Measurements from ENCODE around the gene ALDH1L2. TPM values are rescaled to one million over a fixed set of nuclear protein-coding genes. Genes with fewer than 3 reads are reported as not detected.

ALDH1L2 gene
- polyA plus RNA-seq, 1 donor from 2014 or later, result 0.35 TPM

DNA sequence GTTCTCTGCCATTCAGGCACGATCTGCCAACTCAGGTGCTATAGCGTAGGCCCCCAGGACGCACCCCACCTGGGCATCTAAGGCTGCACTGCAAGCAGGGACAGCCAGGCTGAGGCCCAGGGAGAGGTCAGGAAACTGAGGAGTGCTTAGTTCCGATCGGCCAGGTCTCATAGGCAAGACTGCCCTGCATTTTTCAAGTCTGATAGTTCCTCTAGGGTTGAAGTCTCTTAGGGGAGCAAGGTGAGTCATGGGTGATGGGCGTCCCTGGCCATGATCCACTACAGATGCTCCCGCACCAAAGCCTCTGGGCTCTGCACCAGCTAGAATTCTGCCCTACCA is 84.9 kb downstream of the ALDH1L2 start:
- Histone ChIP-seq H3K9me2 (ENCODE audit: insufficient read depth, low read length) (no peaks in the 10 kb centered on the region), H3K4me2 (ENCODE audit: low read length) (no peak overlapping the region), H3F3A (ENCODE audit: insufficient read depth, low read length, poor library complexity, severe bottlenecking) (no peaks in the 10 kb centered on the region), H3K27ac (ENCODE audit: low read length) (no peak overlapping the region), H3K27me3 (ENCODE audit: insufficient read depth, low read depth, low read length) (no peaks in the 10 kb centered on the region), H4K20me1 (ENCODE audit: insufficient read depth) (no peaks in the 10 kb centered on the region), H3K9ac (ENCODE audit: low read length) (no peak overlapping the region), H3K4me3 (ENCODE audit: low read length) (no peak overlapping the region), H3K36me3 (ENCODE audit: insufficient read depth, low read length) (peaks cover 8% of the 10 kb centered on the region), H3K9me3 (ENCODE audit: low read length) (no peaks in the 10 kb centered on the region), H2AFZ (ENCODE audit: low read depth, low read length) (no peak overlapping the region), H3K79me2 (replicated peaks; ENCODE audit: insufficient read depth, low read length) (no peaks in the 10 kb centered on the region)
- TF ChIP-seq EZH2 (IDR thresholded peaks at IDR 0.05; ENCODE audit: borderline replicate concordance, insufficient read depth, low read length, poor library complexity, severe bottlenecking) (no peak), EP300 (conservative IDR thresholded peaks at IDR 0.05; ENCODE audit: poor library complexity, severe bottlenecking) (no peak), MXI1 (conservative IDR thresholded peaks at IDR 0.05; ENCODE audit: poor library complexity, severe bottlenecking) (no peak), POLR2AphosphoS5 (IDR thresholded peaks at IDR 0.05) (no peak), RAD21 (conservative IDR thresholded peaks at IDR 0.05) (no peak), SMC3 (conservative IDR thresholded peaks at IDR 0.05; ENCODE audit: poor library complexity) (no peak), TAF1 (IDR thresholded peaks at IDR 0.05; ENCODE audit: low read depth) (no peak)
- TF ChIP-seq, protein P1, sequence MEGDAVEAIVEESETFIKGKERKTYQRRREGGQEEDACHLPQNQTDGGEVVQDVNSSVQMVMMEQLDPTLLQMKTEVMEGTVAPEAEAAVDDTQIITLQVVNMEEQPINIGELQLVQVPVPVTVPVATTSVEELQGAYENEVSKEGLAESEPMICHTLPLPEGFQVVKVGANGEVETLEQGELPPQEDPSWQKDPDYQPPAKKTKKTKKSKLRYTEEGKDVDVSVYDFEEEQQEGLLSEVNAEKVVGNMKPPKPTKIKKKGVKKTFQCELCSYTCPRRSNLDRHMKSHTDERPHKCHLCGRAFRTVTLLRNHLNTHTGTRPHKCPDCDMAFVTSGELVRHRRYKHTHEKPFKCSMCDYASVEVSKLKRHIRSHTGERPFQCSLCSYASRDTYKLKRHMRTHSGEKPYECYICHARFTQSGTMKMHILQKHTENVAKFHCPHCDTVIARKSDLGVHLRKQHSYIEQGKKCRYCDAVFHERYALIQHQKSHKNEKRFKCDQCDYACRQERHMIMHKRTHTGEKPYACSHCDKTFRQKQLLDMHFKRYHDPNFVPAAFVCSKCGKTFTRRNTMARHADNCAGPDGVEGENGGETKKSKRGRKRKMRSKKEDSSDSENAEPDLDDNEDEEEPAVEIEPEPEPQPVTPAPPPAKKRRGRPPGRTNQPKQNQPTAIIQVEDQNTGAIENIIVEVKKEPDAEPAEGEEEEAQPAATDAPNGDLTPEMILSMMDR (IDR thresholded peaks at IDR 0.05; ENCODE audit: poor library complexity, severe bottlenecking), result no peak
- TF ChIP-seq, protein P2, sequence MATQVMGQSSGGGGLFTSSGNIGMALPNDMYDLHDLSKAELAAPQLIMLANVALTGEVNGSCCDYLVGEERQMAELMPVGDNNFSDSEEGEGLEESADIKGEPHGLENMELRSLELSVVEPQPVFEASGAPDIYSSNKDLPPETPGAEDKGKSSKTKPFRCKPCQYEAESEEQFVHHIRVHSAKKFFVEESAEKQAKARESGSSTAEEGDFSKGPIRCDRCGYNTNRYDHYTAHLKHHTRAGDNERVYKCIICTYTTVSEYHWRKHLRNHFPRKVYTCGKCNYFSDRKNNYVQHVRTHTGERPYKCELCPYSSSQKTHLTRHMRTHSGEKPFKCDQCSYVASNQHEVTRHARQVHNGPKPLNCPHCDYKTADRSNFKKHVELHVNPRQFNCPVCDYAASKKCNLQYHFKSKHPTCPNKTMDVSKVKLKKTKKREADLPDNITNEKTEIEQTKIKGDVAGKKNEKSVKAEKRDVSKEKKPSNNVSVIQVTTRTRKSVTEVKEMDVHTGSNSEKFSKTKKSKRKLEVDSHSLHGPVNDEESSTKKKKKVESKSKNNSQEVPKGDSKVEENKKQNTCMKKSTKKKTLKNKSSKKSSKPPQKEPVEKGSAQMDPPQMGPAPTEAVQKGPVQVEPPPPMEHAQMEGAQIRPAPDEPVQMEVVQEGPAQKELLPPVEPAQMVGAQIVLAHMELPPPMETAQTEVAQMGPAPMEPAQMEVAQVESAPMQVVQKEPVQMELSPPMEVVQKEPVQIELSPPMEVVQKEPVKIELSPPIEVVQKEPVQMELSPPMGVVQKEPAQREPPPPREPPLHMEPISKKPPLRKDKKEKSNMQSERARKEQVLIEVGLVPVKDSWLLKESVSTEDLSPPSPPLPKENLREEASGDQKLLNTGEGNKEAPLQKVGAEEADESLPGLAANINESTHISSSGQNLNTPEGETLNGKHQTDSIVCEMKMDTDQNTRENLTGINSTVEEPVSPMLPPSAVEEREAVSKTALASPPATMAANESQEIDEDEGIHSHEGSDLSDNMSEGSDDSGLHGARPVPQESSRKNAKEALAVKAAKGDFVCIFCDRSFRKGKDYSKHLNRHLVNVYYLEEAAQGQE (IDR thresholded peaks at IDR 0.05; ENCODE audit: borderline replicate concordance), result no peak

DNA sequence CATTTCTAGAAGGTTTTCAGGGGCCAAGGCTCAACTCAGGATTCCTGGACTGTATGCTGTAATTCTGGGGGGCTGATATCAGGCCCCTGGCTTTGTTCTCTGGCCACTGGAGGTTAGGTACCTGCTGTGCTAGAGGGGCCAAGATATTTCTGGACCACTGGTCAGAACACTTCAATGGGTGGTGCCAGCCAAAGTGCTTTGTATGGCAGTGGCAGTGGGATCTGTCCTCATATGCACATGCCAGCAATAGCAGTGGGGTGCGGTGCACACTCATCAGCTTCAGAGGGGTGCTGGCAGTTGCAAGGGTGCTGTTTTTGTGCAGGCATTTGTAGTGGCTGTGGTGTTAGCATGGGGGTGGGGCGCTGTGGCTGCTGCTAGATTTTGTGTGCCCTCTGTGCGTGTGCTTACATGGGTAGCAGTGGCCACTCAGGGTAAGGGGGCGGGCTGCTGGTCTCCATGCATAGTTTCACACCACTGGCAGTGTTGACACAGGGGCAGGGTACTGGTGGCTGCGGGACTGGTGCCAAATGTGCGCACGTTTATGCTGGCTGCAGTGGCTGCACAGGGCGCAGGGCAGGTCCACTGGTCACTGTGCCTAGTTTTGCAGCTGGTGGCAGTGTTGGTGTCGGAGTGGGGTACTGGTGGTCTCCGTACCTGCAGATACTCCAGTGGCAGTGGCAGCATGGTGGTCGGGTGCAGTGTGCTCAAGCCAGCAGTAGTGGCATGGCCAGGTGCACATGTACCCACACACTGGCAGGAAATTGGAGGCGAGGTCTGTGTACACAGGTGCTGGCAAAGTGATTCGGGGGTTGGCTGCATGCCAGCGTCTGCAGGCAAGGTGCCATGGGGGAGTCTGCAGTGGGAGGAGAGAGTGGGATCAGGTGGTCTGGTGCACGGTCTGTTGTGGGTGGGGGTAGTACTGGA is 85.6 kb downstream of the ALDH1L2 start:
- Histone ChIP-seq H3K9me3 (ENCODE audit: low read length) (no peaks in the 10 kb centered on the region), H3K4me3 (ENCODE audit: low read length) (no peak overlapping the region), H3K9me2 (ENCODE audit: insufficient read depth, low read length) (no peaks in the 10 kb centered on the region), H3K9ac (ENCODE audit: low read length) (no peak overlapping the region), H3F3A (ENCODE audit: insufficient read depth, low read length, poor library complexity, severe bottlenecking) (no peaks in the 10 kb centered on the region), H3K79me2 (replicated peaks; ENCODE audit: insufficient read depth, low read length) (no peaks in the 10 kb centered on the region), H3K27me3 (ENCODE audit: insufficient read depth, low read depth, low read length) (no peaks in the 10 kb centered on the region), H3K4me2 (ENCODE audit: low read length) (no peak overlapping the region), H4K20me1 (ENCODE audit: insufficient read depth) (no peaks in the 10 kb centered on the region), H2AFZ (ENCODE audit: low read depth, low read length) (no peak overlapping the region), H3K27ac (ENCODE audit: low read length) (no peak overlapping the region), H3K36me3 (ENCODE audit: insufficient read depth, low read length) (peaks cover 8% of the 10 kb centered on the region)
- TF ChIP-seq TAF1 (IDR thresholded peaks at IDR 0.05; ENCODE audit: low read depth), result no peak
- TF ChIP-seq, protein P1 (IDR thresholded peaks at IDR 0.05; ENCODE audit: poor library complexity, severe bottlenecking), result no peak
- TF ChIP-seq EZH2 (IDR thresholded peaks at IDR 0.05; ENCODE audit: borderline replicate concordance, insufficient read depth, low read length, poor library complexity, severe bottlenecking), result no peak
- TF ChIP-seq RAD21 (conservative IDR thresholded peaks at IDR 0.05), result no peak
- TF ChIP-seq MXI1 (conservative IDR thresholded peaks at IDR 0.05; ENCODE audit: poor library complexity, severe bottlenecking), result no peak
- TF ChIP-seq, protein P2 (IDR thresholded peaks at IDR 0.05; ENCODE audit: borderline replicate concordance), result no peak
- no peak for TF ChIP-seq EP300 (conservative IDR thresholded peaks at IDR 0.05; ENCODE audit: poor library complexity, severe bottlenecking)
- no peak for TF ChIP-seq SMC3 (conservative IDR thresholded peaks at IDR 0.05; ENCODE audit: poor library complexity)
- no peak for TF ChIP-seq POLR2AphosphoS5 (IDR thresholded peaks at IDR 0.05)

All from neural cell (in vitro differentiated cells).